HG03280 (cell line): ENCODE data around the gene LCOR.

Experiments
- ATAC-seq: cut with Tn5 transposase; IDR thresholded peaks from one replicate; pipeline ENCODE4 v1.9.1; 2021; ENCODE audit warnings: mild to moderate bottlenecking, moderate library complexity; ENCODE audit not compliant: unreplicated experiment

LCOR gene

DNA sequence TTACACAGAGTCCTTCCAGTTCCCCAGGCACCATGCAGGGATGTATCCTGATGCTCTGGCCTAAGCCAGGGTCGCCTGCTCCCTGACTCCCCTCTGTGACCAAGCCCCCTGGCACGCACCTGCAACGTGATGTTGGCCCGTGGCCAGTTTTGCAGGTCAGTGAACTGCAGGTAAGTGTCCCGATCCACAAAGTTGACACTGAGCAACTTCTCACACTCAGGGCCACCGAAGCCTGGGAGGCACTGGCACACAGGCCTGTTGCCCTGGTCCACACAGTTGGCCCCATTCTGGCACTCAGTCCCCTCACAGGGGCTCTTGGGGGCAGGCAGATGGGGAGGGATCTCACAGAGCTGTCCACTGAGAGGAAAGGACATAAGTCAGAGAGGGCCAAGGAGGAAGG lies 174.3 kb downstream of the LCOR start:
- ATAC-seq = no peak

DNA sequence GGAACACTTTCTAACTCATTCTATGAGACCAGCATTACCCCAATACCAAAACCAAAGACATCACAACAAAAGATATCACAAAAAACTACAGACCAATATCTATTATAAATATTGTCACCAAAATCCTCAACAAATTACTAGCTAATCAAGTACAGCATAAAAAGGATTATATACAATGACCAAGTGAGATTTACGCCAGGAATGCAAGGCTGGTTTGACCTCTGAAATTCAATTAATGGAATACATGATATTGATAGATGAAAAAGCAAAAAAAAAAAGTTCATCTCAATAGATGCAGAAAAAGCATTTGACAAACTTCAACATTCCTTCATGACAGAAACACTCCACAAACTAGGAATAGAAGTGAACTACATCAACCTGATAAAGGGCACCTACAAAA lies 175.3 kb downstream of the LCOR start:
- no peak for ATAC-seq

DNA sequence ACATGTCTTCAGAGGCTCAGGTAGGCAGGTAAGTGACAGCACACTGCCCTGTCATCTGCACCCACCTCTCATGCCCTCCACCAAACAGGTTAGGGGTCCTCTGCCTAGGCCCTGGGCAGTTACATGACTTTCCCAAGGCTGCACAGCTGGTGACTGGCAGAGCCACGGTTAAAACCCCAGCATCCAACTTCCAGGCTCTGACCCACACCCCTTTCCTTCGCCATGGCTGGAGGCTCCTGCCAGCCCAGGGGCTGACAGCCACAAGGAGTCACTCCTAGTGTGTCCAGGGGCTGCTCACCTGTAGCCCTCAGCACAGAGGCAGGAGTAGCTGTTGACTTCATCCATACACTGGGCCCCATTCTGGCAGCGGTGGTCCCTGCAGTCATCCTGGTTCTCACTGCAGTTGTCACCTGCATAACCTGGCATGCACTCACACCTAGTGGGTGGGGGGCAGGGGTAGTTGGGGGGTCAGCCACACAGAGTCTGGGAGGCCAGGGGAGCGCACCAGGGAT lies 178.7 kb downstream of the LCOR start:
- no peak for ATAC-seq

DNA sequence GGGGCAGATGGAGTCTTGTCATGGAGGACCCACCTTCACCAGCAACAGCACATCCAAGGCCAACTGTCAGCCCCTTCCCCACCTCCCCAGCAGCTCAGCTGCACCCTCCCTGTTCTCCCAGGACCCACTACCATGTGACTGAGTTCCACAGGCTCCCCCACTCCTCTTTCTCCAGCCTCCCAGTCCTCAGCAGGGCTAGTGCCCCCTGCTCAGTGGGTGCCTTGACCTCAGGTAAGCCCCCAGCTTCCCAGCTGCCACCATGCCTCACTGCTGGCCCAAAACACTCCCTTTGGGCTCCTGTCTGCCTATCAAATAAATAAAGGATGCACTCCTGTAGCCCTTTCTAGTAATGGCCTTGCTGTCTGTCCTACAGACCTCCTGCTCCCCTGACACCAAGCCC lies 179.3 kb downstream of the LCOR start:
- no peak for ATAC-seq

DNA sequence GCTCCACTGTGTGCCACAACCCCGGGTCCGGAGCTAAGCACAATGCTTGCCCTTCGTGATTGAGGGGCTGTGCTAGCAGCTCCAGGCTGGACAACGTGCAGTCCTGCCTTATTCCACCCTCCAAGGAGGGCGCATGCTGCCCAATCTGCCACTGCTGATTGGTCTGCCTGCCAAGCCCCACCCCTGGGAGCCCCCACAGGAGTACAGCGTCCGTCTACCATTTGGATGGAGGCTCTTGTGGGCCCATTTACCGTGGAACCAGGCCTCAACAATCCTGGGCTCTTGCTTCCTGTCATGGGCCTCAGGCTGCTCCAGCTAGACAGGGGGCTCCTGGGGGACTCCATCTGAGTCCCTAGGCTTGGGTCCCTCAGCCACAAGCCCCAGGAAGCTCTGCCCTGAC lies 180.4 kb downstream of the LCOR start:
- ATAC-seq = no peak

DNA sequence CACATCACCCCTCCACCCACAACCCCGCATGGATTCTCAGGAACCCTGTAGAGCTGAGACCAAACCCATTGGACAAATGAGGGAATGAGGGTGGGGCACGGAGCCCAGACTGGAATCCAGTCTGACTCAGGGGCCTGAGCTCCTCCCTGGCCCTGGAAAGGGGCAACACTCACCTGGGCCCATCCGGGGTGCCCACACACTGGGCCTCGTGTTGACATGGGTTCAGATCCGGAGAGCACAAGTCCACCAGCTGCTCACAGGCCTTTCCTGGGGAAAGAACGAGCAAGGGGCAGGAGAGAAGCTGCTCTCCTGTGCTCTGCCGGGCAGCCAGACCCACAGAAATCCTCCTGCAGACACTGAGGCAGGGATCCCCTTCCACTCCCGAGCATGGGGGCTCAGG lies 181.5 kb downstream of the LCOR start:
- no peak for ATAC-seq

DNA sequence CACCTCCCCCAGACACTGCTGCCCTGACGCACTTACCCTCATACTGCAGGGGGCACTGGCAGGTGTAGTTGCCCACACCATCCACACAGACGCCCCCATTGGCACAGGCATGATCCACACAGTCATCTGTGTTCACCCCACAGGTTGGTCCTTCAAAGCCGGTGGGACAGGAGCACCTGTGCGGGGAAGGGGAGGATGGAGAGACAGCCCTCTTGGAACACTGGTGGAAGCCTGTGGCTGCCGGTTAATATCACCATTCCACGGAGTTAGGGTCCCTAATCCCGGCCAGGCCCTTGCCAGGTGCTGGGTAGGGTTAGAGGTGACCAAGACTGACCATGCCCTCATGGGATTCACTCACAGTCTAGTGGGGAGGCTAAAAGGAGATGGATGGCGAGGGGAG lies 181.9 kb downstream of the LCOR start:
- ATAC-seq = no peak

DNA sequence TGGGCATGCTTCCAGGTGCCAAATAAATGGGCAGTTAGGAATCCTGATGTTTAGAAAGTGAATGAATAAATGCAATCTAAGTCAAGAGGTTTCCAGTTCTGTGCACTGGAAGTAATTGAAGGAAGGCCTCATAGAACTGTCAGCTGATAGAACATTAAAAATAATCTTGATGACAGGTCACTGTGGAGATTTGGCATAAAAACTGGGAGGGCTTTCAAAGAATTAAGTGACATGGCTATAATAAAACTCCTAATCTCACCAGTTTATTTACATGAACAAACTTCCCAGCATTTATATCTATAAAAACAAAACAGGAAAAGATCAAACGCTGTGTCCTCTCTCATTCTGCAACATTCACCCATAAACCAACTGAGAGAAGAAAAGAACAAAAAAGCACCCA lies 183.1 kb downstream of the LCOR start:
- ATAC-seq = no peak

DNA sequence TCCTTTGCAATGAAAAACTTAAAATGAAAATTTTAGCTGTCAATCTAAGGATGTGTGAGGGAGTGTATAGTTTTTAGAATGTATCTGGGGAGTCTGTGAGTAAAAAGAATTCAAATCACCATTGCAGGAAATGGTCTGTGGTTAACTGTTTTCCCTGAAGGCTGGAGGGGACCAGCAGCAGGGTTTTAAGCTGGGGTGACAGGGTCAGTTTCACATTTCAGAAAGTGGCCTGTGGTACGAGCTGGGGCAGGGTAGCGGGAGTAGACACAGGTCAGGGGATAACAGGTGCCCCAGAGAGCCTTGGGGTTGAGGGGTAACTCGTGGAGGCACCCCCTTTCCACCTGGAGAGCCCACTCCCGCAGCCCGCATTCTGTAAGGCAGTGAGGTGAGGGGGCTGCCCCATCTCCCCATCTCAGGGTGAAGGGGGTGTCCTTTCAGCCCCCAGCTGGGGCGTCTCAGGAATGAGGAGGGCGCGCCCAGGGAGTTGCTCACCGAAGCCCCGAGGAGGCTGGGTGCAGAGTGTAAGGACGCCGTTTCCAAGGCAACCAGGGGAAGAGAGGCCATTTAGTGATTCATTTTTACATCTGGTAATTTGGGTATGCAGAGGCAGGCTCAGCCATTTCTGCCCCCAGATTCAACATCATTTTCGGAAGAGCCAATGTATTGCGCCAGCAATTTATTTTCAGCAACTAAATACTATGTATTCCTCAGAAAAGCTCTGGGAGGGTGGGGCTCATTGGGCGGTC lies 184.8 kb downstream of the LCOR start:
- ATAC-seq = peak; percentile 60

DNA sequence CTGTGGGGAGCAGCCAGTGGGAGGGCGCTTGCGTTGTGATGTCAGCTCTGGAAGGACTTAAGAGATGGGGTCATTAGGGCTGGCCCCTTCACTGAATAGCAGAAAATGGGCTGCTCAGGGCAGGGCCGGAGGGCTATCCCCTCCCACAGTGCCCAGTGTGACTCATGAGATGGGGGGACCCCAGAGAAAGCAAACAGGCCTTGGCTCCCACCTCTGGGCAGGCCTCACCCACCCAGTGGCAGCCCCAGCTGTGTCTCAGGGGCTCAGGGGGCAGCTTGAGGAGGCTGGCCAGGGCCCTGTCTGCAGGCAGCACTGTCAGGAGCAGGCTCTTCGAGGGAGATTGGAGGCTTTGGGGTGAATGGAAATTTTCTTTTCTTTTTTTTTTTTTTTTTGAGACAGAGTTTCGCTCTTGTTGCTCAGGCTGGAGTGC lies 185.4 kb downstream of the LCOR start:
- ATAC-seq = peak; percentile 7

DNA sequence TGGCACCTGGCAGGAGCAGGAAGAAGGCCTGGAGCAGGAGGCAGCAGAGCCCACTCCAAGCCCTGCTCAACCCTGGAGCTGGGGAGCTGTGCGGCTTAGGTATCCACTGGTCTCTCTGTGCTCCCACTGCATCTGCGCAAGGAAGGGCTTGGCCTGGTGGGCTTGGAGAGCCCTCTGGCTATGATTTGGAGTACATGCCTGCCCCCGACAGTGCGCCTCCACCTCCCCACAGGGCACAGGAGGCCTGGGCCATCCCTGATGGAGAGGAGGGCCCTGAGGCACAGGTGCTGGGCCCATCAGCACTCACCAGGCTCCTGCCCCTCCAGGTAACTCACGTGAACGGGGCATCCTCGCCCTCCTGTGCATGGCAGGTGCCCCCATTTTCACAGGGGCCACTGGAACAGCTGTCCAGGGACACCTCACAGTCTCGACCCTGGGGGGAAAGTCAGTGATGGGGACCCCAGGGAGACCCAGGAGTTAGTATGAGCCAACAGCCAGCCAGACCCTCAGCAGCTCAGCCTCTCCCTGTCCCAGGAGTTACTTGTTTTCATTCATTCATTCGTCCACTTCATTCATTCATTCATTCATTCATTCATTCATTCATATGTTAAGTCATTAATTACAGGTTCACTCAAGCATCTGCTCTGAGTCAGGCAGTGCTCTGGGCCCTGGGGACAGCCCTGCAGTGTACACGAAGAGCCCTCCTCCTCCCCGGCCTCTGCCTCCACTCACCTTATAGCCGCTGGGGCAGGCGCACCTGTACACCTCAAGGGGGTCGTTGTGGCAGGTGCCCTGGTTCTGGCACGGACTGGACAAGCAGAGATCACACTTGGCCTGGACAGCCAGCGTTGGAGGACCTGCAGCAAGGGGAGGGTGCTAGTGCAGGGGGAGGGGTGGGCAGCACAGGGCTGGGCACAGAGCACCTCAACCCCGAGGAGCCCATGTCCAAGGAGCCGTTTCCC lies 186.4 kb downstream of the LCOR start:
- ATAC-seq = no peak

DNA sequence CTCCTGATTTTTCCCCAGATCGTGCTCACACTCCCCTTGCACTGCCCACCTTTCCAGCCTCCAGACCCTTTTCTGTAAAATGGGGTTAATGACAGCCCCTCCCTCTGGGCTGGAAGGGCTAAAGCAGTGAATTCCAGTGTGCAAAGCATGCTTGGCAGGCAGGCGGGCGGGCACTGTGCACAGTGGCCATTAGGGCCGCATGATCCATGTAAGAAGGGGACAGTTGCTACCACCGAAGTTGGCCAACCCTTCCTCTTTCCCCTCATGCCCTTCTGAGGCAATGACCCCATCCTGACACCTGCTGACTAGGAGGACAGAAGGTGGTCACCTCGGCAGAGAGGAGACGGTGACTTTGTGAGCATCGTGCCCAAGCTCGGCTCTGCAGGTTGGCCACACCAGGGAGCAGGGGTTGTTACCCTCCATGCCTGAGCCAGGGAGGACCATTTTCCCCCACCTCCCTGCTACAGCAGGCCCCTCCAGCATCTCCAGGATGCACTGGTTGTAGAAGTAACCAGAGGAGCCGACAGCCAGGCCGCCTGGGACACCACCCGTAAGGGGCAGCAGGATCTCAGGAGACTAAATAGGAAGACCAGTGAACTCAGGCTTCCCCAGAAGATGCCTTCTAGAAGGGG lies 187.2 kb downstream of the LCOR start:
- ATAC-seq = no peak

DNA sequence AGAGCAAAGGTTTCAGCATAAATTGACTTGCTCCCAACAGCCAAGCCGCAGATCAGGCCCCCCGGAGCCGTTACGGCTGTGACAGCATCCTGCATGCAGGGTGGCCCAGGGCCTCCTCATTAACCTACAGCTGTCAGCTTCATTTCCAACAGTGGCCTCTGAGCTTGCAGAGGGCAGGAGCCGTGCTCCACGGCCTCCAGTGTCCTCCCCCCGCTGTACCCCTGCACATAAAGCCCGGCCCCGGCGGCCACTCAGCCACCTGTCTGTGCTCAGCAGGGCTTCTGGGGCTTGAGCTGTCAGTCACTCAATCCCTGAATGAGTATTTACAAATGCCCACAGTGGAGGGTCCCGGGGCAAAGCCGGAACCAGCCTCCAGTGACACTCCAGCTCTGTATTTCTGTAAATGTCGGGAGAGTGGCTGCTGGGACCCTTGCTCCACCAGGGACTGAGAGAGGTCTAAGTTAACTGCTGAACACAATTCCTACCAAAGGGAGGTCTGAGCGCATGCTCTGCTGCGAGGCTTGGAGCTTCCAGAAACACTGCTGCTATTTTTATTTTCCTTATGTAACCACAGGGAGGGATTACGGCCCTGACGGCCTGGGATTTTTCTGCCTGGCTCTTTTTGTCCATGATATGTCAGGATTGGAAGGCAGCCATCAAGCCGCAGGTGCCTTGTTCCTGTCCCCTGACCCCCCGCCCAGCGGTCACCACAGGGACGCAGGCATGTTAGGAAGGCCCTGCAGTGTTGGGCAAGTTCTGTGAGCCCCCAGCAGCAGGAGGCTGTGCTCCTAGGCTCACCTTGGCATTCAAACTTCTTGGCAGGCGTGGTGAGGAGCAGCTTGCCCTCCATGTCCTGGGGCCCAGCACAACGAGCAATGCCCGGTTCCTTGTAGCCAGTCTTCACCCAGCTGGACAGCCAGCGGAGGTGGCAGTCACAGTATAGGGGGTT lies 188.6 kb downstream of the LCOR start:
- no peak for ATAC-seq

DNA sequence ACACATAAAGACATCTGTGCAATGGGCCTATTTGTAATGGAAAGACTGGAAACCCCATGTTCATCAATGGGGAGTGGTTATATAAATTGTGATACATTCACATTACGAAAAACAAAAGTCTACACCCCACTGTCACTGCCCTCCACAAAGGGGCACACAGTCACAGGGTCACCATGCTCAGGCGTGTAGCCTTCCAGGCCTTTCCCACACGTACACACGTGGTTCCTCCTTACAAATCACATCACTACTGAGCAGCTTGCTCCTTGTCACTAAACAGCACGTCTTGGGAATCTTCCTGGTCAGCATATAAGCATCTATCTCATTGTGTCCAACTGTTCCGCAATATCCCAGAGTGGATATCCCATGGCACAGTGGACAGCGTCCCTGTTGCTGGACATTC lies 190.5 kb downstream of the LCOR start:
- no peak for ATAC-seq

DNA sequence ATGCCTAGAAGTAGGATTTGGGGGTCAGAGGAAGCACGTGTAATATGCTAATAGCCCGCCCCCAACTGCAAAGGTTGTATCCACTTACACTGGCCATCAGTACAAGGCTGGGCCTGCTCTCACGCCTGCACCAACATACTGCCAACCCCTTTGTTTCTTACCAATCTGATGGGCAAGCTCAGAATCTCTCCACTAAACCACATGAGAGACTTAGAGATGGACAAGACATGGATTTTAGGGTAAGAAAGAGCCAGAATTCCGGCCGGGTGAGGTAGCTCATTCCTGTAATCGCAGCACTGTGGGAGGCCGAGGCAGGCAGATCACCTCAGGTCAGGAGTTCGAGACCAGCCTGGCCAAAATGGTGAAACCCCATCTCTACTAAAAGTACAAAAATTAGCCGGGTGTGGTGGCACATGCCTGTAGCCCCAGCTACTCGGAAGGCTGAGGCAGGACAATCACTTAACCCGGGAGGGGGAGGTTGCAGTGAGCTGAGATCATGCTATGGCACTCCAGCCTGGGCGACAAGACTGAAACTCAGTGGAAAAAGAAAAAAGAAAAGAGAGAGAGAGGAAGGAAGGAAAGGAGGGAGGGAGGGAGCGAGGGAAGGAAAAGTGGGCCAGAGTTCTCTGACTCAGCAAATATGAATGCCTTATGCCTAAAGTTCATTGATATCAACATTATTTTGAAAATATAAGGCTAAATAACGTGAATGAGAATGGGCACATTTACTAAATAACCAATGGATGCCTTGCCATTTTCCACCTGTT lies 191.5 kb downstream of the LCOR start:
- ATAC-seq = no peak

DNA sequence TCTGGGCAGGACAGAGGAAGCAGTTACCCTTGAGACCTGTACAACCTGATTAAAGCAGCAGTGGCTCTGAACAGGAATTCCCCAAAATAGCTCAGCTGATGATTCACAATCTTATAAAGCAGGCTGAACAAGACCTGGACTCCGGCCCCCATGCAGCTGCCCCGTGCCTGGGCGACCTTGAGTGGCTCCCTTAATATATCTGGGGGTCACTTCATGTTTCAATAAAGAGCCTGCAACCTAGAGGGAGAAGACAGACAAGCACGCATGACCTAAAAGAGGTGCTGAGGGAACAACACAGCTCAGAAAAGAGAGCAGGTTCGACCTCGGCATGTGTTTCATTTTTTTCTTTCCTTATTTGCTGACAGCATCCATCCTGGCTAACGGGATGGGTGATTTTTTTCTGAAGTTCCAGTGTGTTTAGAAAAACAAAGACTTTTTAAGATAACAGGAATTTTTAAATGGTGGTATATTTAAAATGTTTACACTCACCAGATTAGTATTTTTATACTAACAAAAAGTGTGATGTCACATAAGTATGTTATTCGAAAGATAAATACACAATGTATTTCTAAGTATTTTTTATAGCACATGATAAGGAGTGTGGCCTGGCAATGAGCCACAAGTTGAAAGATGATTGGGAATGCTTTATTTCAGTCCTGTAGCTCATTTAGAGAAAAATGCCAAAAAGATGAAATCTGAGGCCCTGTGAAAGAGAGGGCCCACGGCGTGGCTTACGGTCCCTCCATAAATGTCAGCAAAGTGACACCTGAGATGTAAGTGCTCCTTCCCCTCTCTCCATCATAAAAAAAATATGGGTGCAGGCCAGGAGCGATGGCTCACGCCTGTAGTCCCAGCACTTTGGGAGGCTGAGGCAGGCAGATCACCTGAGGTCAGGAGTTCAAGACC lies 192.3 kb downstream of the LCOR start:
- ATAC-seq = no peak

DNA sequence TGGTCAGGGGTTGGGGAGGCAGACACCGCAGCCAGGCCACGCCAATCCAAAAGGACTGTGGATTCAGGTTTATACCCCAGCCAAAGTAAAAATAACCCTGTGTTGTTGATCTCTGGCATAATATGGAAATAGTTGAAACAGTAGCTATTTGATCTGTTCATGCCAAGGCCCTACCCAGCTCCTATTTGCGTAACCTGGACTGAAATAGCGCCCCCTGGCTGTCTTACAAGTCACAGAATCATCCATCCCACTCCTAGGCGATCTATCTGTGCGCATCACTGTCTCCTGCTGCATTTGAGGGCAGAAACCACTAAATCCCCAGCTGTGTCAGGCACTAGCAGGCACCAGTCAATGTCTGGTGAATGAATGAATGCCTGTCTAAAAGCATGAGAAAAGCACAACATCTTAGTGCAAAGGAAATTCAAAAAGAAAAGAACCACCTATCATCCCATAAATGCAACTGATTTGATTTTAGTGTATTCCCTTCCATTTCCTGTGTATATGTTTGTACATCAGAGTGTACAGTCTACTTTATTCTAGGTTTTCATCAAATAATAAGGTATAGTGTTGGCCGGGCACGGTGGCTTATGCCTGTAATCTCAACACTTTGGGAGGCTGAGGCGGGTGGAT lies 193.6 kb downstream of the LCOR start:
- no peak for ATAC-seq
